HFFc6 (cell line): Measurements from ENCODE around the gene TDG. TPM values are rescaled to one million over a fixed set of nuclear protein-coding genes. Genes with fewer than 3 reads are reported as not detected.
"Not testable (repeated sequence)": the region's sequence is repeated elsewhere in the genome, so short reads cannot be mapped to it uniquely, and the experiment has no call there.

Experiments used
- DNase-seq: peaks from one replicate; pipeline ENCODE4 v3.0.0-alpha.2; 2018
- H3K27ac Mint-ChIP-seq: 2 replicates; pipeline ENCODE4 v1.8.0; 2020; ENCODE audit warnings: mild to moderate bottlenecking, mixed read lengths
- H3K27me3 Mint-ChIP-seq: 2 replicates; pipeline ENCODE4 v1.8.0; 2021; ENCODE audit warnings: mild to moderate bottlenecking, moderate library complexity, mixed read lengths; ENCODE audit not compliant: insufficient read depth
- H3K36me3 Mint-ChIP-seq: 2 replicates; pipeline ENCODE4 v1.8.0; 2021; ENCODE audit warnings: low read depth, mixed read lengths
- H3K4me1 Mint-ChIP-seq: 2 replicates; pipeline ENCODE4 v1.8.0; 2020; ENCODE audit warnings: low read depth, mixed read lengths
- H3K4me3 Mint-ChIP-seq: 2 replicates; pipeline ENCODE4 v1.8.0; 2020; ENCODE audit warnings: mild to moderate bottlenecking, moderate library complexity, mixed read lengths
- H3K9me3 Mint-ChIP-seq: 2 replicates; pipeline ENCODE4 v1.8.0; 2020; ENCODE audit warnings: mild to moderate bottlenecking, mixed read lengths
- CTCF ChIP-seq: fragments of 200-600 bp; sonication (generic); IDR thresholded peaks from 2 replicates; pipeline ENCODE4 v1.5.0; 2021; ENCODE audit warnings: antibody characterized with exemption, mild to moderate bottlenecking
- total RNA-seq, 6 experiments: library from RNA; stranded (reverse); fragmentation: NEBNext Ultra II Directional; extraction: Animal tissue kit (Norgen Biotek cat#: 25700); gene quantifications; 2 replicates in 1 of 6; 3 replicates in 5 of 6; pipeline ENCODE4 v1.2.3, GENCODE V29; 2021

TDG gene
- total RNA-seq, 6 experiments from 2014 or later = 13.9 to 19.7 (median 16.0) TPM

- Mint-ChIP-seq H3K27ac (peak overlapping the region; percentile 59), H3K4me3 (peak overlapping the region; percentile 53), H3K27me3 (no peaks in the 10 kb centered on the region; the same call in 1 of the 2 replicates), H3K36me3 (peaks cover 40% of the 10 kb centered on the region), H3K9me3 (peaks cover 4% of the 10 kb centered on the region; the same call in 1 of the 2 replicates), H3K4me1 (peaks cover 61% of the 10 kb centered on the region)
- TF ChIP-seq CTCF = no peak
- DNase-seq = peak; percentile 78
Measured at GRCh38 chr12:104006929-104007328, 41.3 kb downstream of the TDG start.

- TF ChIP-seq CTCF = no peak
- Mint-ChIP-seq H3K36me3 (peaks cover 52% of the 10 kb centered on the region), H3K4me3 (no peak overlapping the region), H3K27ac (no peak overlapping the region), H3K4me1 (peaks cover 59% of the 10 kb centered on the region), H3K9me3 (peaks cover 4% of the 10 kb centered on the region; the same call in 1 of the 2 replicates), H3K27me3 (no peaks in the 10 kb centered on the region; the same call in 1 of the 2 replicates)
- no peak for DNase-seq
Measured at GRCh38 chr12:104010121-104010520, 44.4 kb downstream of the TDG start.

GRCh38 chr12:104010606-104011169 lies 45.0 kb downstream of the TDG start:
- Mint-ChIP-seq H3K4me1 (peaks cover 55% of the 10 kb centered on the region), H3K36me3 (peaks cover 52% of the 10 kb centered on the region), H3K27ac (peak overlapping the region; percentile 69), H3K4me3 (peak overlapping the region; percentile 53; the same call in 1 of the 2 replicates), H3K9me3 (peaks cover 4% of the 10 kb centered on the region; the same call in 1 of the 2 replicates), H3K27me3 (no peaks in the 10 kb centered on the region; the same call in 1 of the 2 replicates)
- TF ChIP-seq CTCF = no peak
- no peak for DNase-seq

- Mint-ChIP-seq H3K36me3 (peaks cover 52% of the 10 kb centered on the region), H3K27me3 (no peaks in the 10 kb centered on the region; the same call in 1 of the 2 replicates), H3K9me3 (peaks cover 4% of the 10 kb centered on the region; the same call in 1 of the 2 replicates), H3K4me1 (peaks cover 49% of the 10 kb centered on the region), H3K27ac (peak overlapping the region; percentile 69), H3K4me3 (peak overlapping the region; percentile 53; the same call in 1 of the 2 replicates)
- peak; percentile 85 for DNase-seq
- no peak for TF ChIP-seq CTCF
Measured at GRCh38 chr12:104011253-104011652, 45.6 kb downstream of the TDG start.

GRCh38 chr12:104012331-104012730 lies 46.7 kb downstream of the TDG start:
- H3K9me3 Mint-ChIP-seq = peaks cover 4% of the 10 kb centered on the region; the same call in 1 of the 2 replicates
- peaks cover 52% of the 10 kb centered on the region for H3K36me3 Mint-ChIP-seq
- peaks cover 38% of the 10 kb centered on the region for H3K4me1 Mint-ChIP-seq
- DNase-seq = no peak
- TF ChIP-seq CTCF = no peak
- no peaks in the 10 kb centered on the region; the same call in 1 of the 2 replicates for H3K27me3 Mint-ChIP-seq
- no peak overlapping the region for H3K4me3 Mint-ChIP-seq
- H3K27ac Mint-ChIP-seq = no peak overlapping the region

- peaks cover 14% of the 10 kb centered on the region for H3K36me3 Mint-ChIP-seq
- not testable (repeated sequence) for H3K27ac Mint-ChIP-seq, H3K4me3 Mint-ChIP-seq, DNase-seq, H3K27me3 Mint-ChIP-seq, H3K4me1 Mint-ChIP-seq, H3K9me3 Mint-ChIP-seq
Measured at GRCh38 chr12:104021862-104022261, 56.2 kb downstream of the TDG start.
